AG08396 (cell line): ENCODE results near the gene MPRIP.

Source experiments
- DNase-seq: peaks from one replicate; pipeline ENCODE4 v3.0.0; 2012; ENCODE audit warnings: low spot score, mixed read lengths

MPRIP gene

DNA sequence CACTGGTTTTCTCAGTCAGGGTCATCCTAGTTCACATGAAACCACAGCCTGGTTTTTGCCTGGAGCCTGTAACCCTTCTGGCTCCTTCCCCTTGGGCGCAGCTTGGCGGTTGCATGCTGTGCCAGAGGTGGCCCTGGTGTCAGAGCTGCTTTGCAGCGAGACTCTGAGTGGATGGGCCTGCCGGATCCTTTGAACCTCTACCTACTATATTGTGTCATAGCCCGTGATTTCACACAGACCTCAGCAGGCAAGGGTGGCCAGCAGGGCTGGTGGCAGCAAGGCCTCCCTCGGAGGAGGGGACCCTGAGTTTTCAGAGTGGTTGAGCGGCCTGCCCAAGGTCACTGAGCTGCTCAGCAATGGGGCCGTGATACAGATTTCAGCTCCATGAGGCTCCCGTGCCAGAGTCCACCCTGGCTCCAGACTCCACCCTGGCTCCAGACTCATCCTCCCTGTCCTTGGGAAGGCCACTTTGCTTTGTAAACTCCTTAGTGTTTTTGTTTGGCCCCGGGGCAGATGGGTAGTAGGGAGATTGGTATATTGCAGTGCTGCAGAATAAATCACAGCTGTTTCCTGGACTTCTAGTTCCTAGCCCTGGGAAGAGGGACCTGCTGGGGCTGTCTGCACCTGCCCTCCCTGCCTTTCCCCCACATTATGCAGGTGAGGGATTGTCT is 9.7 kb downstream of the MPRIP start:
- DNase-seq: peak; percentile 30

GRCh38 chr17:17052462-17053221 is 10.4 kb downstream of the MPRIP start:
- no peak for DNase-seq

- DNase-seq: no peak
These were observed 11.5 kb downstream of the MPRIP start for GRCh38 chr17:17053446-17054379.

GRCh38 chr17:17054636-17055035 is 12.4 kb downstream of the MPRIP start:
- no peak for DNase-seq

DNA sequence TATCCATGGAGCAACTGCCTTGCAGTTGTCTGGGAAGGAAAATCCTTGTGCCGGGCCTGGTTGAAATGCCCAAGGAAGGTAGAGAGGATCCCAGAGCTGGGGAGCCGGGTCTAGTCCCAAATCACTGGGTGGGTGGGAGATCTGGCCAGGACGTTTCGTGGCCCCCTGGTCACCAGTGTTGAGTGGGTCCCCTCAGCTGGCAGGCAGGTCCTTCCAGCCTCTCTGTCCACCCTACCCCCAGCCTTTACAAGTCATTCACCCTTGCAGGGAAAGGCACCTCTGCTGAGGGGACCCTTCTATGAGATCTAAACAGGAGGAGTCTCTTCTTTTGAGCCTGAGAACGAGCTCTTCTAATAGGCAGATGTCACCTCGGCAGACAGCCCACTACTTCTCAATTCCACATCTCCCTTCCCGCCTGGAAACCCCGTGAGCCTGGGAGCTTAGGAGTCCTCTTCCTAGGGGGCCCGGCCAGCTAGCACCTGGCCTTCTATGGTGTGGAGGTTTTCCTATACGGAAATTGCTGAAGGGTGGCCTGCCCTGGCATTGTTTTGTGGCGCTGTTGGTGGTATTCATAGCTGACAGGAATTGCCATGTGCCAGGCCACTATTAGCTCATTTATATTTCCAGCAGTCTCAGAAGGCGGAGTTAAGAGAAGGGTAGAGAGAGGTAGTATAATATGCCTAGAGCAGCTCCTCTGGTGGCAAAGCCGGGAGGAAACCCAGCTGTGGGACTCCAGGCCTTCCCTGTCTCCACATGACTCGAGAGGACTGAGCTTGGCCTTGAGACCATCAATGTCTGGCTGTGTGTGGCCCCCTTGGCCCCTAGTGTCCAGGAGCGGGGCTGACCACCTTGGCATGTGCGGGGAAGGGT is 13.3 kb downstream of the MPRIP start:
- DNase-seq: peak; percentile 46

- DNase-seq: peak; percentile 66
These were observed 13.9 kb downstream of the MPRIP start for GRCh38 chr17:17056156-17056539.

GRCh38 chr17:17057057-17057551 is 14.8 kb downstream of the MPRIP start:
- no peak for DNase-seq

DNA sequence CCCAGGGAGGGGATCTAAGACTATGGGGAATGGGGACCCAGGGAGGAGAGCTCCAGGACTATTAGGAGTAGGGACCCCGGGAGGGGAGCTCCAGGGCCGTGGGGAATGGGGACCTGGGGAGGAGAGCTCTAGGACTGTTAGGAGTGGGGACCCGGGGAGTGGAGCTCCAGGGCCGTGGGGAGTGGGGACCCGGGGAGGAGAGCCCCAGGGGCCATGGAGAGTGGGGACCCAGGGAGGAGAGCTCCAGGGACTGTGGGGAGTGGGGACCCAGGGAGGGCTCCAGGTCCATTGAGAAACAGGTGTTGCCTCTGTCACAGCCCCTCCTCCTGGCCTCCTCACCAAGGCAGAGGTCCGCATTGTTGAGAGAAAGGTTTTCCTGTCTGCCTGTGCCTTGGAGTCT is 16.0 kb downstream of the MPRIP start:
- DNase-seq: no peak

GRCh38 chr17:17059301-17059890 is 17.1 kb downstream of the MPRIP start:
- no peak for DNase-seq

- no peak for DNase-seq
These were observed 18.0 kb downstream of the MPRIP start for GRCh38 chr17:17060001-17060922.

DNA sequence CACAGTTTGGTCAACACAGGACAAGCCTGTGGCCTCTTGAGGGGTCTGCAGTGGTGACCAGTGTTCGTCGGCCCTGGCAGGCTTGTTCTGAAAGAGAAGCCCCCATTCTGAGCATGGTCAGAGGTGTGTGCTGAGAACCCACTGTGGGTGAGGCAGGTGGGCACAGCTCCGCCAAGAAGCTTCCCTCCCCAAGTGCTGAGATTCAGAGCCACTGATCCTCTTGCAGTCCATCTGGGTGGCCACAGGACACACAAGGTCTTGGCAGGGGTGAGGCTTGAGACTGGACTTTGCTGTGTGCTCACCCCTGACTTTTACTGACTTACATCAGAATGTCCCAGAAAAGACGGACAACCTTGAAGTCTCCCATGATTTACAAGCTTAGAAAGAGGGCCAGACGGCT is 18.7 kb downstream of the MPRIP start:
- DNase-seq: no peak

DNA sequence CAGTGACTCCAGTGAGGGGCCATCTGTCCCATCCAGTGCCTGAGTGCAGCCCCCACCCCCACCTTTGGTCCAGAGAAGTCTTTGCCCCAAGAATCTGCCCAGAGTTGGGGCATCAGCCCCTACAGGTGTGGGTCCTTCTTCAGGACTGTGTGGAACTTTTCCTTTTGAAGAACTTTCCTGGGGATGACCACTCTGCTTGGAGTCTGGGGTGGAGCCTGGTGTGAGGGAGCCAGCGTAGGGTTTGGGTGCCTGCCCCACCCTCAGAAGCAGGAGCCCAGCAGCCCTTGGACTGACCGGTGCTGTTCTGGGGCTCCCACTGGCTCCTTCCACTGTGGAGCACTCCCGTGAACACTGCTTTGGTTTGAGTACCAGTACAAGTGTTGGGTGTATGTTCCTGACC is 19.3 kb downstream of the MPRIP start:
- DNase-seq: no peak

DNA sequence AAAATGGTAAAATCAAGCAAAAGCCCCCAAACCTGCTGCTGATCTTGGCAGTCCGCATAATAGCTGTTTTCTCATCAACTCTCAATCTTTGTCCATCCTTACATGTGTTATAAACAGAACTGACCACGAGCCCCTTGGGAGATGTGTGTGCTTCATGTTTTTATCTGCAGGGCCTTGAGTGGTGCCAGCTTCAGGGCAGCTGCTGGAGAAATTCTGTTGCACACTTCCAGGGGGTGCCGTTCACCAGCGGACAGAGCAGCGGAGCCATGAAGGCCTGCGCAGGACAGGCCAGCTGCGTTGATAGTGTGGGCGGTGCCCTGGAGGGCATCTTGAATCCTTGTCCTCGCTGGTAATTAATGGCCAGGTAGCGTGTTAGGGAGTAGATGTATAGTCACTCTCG is 20.1 kb downstream of the MPRIP start:
- no peak for DNase-seq

GRCh38 chr17:17062866-17063265 is 20.6 kb downstream of the MPRIP start:
- DNase-seq: no peak

GRCh38 chr17:17063546-17064122 is 21.4 kb downstream of the MPRIP start:
- DNase-seq: no peak

DNA sequence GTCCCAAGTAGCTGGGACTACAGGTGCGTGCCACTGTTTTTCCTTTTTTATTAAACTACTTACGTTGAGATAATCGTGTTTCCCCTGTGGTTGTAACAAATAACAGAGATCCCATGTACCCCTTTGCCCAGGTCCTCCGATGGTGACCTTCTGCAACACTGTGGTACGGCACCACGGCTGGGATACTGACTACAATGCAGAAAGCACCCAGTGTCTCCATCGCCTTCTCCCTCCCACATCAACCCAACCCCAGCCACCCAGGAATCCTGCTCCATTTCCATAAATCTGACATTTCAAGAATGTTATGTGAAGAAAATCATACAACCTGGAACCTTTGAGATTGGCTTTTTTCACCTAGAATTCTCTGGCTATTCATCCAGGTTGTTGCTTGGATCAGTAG is 22.1 kb downstream of the MPRIP start:
- DNase-seq: no peak

DNA sequence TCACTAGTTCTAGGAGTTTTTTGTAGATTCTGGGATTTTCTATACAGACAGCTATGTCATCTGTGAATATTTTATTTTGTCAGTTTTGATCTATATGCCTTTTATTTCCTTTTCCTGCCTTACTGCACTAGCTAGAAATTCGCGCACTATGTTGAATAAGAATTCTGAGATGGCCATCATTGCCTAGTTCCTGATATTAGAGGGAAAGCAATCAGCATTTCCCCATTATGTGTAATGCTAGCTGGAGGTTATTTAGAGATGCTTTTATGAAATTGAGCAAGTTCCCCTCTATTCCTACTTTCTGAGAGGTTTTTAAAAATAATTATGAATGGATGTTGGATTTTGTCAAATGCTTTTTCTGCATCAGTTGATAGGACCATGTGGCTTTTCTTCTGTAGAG is 23.8 kb downstream of the MPRIP start:
- no peak for DNase-seq

DNA sequence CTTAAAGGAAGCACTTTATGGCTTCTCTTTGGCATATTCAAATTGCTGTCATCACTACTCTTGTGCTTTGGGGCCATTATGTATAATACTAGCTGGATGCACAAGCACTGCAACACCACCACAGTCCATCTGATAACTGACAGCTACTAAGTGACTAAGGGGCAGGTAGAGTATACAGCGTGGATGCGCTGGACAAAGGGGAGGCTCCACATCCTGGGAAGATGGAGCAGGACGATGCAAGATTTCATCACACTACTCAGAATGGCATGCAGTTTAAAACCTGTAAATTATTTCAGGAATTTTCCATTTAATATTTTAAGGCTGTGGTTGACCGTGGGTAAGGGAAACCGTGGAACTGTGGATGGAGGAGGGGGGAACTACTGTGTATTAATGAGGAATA is 25.0 kb downstream of the MPRIP start:
- DNase-seq: no peak

- no peak for DNase-seq
These were observed 27.6 kb downstream of the MPRIP start for GRCh38 chr17:17069849-17070248.

GRCh38 chr17:17070931-17071330 is 28.7 kb downstream of the MPRIP start:
- no peak for DNase-seq
